Measurements from ENCODE around the gene CENPO. TPM values are rescaled to one million over a fixed set of nuclear protein-coding genes. Genes with fewer than 3 reads are reported as not detected.

CENPO gene
- 19.6 and 26.3 TPM in 2 replicates for total RNA-seq

DNA sequence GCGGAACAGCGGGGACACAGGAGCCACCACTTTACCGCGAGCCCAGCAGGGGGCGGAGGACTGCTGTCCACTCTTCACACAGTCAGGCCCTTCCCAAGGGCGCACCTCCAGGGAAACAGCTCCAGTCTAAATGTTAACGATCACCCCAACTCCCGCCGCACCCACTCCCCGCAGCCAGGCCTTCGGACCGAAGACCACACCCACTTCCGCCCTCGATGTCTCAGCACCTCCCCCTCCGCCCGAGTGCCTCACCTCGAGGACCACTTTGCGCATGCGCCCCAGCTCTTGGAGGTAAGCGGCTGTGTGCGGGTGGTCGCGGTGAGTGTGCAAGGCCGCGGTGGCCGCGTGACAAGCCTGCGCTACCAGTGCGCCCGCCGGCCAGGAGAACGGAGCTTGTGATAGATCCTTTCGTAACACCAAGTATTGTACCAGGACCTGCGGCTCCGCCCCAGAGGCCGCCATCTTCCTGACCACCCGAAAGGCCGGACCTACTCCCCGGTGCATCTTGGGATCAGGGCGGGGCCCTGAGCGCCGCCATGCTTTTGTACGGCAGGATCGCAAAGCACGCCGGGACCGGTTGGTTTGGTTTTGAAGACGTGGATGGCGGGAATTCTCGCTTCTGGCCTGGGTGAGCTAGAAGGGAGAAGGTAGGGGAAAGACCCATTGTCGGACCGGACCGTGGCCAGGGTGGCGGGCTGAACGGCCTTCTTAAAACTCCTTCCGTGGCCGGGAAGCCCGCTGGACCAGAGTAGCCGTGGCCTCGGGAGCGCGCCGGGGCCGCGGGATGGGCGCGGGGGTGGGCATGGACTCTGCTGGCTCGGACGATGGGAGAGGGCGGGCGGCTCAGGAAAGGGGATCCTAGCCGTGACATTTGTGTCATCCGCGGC is at the start of gene CENPO, which contains the start of gene PTRHD1:
TSS of gene CENPO (plus strand) at position 552 of the 887 bp plus-strand sequence. CDS start 495 bp downstream, outside the sequence.
TSS of gene PTRHD1 (minus strand) at position 518 of the 887 bp plus-strand sequence. CDS start at position 504, 14 bp downstream.
- peak within 1 kb of the TSS; percentile 83 for H3K4me3 ChIP-seq (ENCODE audit: low read depth, low read length)
- DNase-seq (ENCODE audit: low read depth), result peak; percentile 97
- TF ChIP-seq, protein P1, sequence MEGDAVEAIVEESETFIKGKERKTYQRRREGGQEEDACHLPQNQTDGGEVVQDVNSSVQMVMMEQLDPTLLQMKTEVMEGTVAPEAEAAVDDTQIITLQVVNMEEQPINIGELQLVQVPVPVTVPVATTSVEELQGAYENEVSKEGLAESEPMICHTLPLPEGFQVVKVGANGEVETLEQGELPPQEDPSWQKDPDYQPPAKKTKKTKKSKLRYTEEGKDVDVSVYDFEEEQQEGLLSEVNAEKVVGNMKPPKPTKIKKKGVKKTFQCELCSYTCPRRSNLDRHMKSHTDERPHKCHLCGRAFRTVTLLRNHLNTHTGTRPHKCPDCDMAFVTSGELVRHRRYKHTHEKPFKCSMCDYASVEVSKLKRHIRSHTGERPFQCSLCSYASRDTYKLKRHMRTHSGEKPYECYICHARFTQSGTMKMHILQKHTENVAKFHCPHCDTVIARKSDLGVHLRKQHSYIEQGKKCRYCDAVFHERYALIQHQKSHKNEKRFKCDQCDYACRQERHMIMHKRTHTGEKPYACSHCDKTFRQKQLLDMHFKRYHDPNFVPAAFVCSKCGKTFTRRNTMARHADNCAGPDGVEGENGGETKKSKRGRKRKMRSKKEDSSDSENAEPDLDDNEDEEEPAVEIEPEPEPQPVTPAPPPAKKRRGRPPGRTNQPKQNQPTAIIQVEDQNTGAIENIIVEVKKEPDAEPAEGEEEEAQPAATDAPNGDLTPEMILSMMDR (IDR thresholded peaks at IDR 0.05; ENCODE audit: insufficient read depth, low read depth, low read length), result peak; percentile 68

GRCh38 chr2:24743924-24744323 is 49.3 kb upstream of the CENPO start:
- no peak for DNase-seq (ENCODE audit: low read depth)
- TF ChIP-seq, protein P1 (IDR thresholded peaks at IDR 0.05; ENCODE audit: insufficient read depth, low read depth, low read length), result no peak
- H3K4me3 ChIP-seq (ENCODE audit: low read depth, low read length), result no peak overlapping the region

GRCh38 chr2:24744356-24744755 is 48.9 kb upstream of the CENPO start:
- no peak overlapping the region for H3K4me3 ChIP-seq (ENCODE audit: low read depth, low read length)
- no peak for DNase-seq (ENCODE audit: low read depth)
- TF ChIP-seq, protein P1 (IDR thresholded peaks at IDR 0.05; ENCODE audit: insufficient read depth, low read depth, low read length), result no peak

DNA sequence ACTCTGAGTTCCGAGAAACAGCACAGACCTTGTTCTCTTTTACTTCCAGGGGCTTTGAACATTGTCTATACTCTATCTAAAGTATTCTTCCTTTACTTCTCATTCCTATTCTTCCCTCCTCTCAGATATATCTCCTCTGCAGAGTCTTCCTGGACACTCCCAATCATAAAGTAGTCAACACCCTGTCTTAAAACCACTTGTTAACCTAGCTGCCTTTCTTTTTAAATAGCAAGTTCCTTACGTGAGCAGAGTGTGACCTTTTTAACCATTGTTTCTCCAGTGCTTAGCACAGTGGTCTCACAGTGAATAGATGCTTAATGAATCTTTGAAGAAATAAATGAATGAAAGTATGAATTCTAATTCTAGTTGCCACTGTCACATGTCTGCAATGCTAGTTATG is 47.4 kb upstream of the CENPO start:
- TF ChIP-seq, protein P1 (IDR thresholded peaks at IDR 0.05; ENCODE audit: insufficient read depth, low read depth, low read length), result no peak
- DNase-seq (ENCODE audit: low read depth), result no peak
- no peak overlapping the region for H3K4me3 ChIP-seq (ENCODE audit: low read depth, low read length)

GRCh38 chr2:24747299-24747698 is 45.9 kb upstream of the CENPO start:
- no peak for DNase-seq (ENCODE audit: low read depth)
- TF ChIP-seq, protein P1 (IDR thresholded peaks at IDR 0.05; ENCODE audit: insufficient read depth, low read depth, low read length), result no peak
- H3K4me3 ChIP-seq (ENCODE audit: low read depth, low read length), result no peak overlapping the region

GRCh38 chr2:24749069-24749691 is 44.0 kb upstream of the CENPO start:
- DNase-seq (ENCODE audit: low read depth), result no peak
- H3K4me3 ChIP-seq (ENCODE audit: low read depth, low read length), result no peak overlapping the region
- TF ChIP-seq, protein P1 (IDR thresholded peaks at IDR 0.05; ENCODE audit: insufficient read depth, low read depth, low read length), result no peak
